K562 (cell line): Measurements from ENCODE around the gene ABCB7.

Source experiments
- CHD4 ChIP-seq: fragments of 200-600 bp; sonication (generic); IDR thresholded peaks from 3 replicates; pipeline ENCODE4 v1.6.1; 2012; ENCODE audit warnings: low read depth, mild to moderate bottlenecking, mixed read lengths, low read length, inconsistent platforms; ENCODE audit not compliant: insufficient read depth, insufficient replicate concordance, poor library complexity, severe bottlenecking
- CTCF ChIP-seq, 3 experiments: IDR thresholded peaks in 2 of 3; conservative IDR thresholded peaks in 1 of 3; 2 replicates each; pipeline ENCODE4 v1.5.1; 2011 to 2012; ENCODE audit warnings: low read length in 3 of 3, mild to moderate bottlenecking in 3 of 3, control low read depth in 2 of 3, improper control_type of control experiment in 1 of 3, inconsistent platforms in 1 of 3, low read depth in 1 of 3, mixed read lengths in 1 of 3, moderate library complexity in 1 of 3; ENCODE audit not compliant: insufficient read depth in 2 of 3
- DDX20 ChIP-seq: fragments of 450-650 bp; IDR thresholded peaks from 2 replicates; pipeline ENCODE4 v1.6.1; 2016; ENCODE audit warnings: missing genetic modification characterization, low read depth, mild to moderate bottlenecking, missing compliant biosample characterization, moderate library complexity
- E2F1 ChIP-seq: sonication (generic); formaldehyde crosslinking; IDR thresholded peaks from 2 replicates; pipeline ENCODE4 v1.8.1; 2023; ENCODE audit warnings: mild to moderate bottlenecking, missing genetic modification reagents, moderate library complexity
- ELF4 ChIP-seq: fragments of 450-650 bp; formaldehyde crosslinking; IDR thresholded peaks from 2 replicates; pipeline ENCODE4 v1.4.0; 2022; ENCODE audit warnings: missing genetic modification characterization
- HMG20A ChIP-seq: fragments of 450-650 bp; formaldehyde crosslinking; conservative IDR thresholded peaks from 2 replicates; pipeline ENCODE4 v1.4.0; 2020; ENCODE audit warnings: mild to moderate bottlenecking, mixed read lengths
- LEF1 ChIP-seq: fragments of 450-650 bp; IDR thresholded peaks from 2 replicates; pipeline ENCODE4 v1.6.1; 2016; ENCODE audit warnings: mild to moderate bottlenecking
- MEF2D ChIP-seq: conservative IDR thresholded peaks from 2 replicates; pipeline ENCODE4 v1.6.1; 2016; ENCODE audit warnings: low read depth, missing genetic modification characterization, missing compliant biosample characterization
- NBN ChIP-seq: fragments of 450-650 bp; IDR thresholded peaks from 2 replicates; pipeline ENCODE4 v1.6.1; 2016; ENCODE audit warnings: low read depth, mild to moderate bottlenecking
- POLR2A ChIP-seq: fragments of 450-650 bp; conservative IDR thresholded peaks from 2 replicates; pipeline ENCODE4 v1.6.1; 2016
- POLR2AphosphoS2 ChIP-seq: IDR thresholded peaks from 2 replicates; pipeline ENCODE4 v1.6.1; 2012; ENCODE audit warnings: low read length, improper control_type of control experiment
- ZBTB8A ChIP-seq: fragments of 450-650 bp; IDR thresholded peaks from 2 replicates; pipeline ENCODE4 v1.6.1; 2018; ENCODE audit warnings: mild to moderate bottlenecking, moderate library complexity; ENCODE audit not compliant: partially characterized antibody
- ZNF274 ChIP-seq: IDR thresholded peaks from 2 replicates; pipeline ENCODE4 v1.6.1; 2011; ENCODE audit warnings: low read depth, mild to moderate bottlenecking, low read length, moderate library complexity, borderline replicate concordance
- ZNF717 ChIP-seq: fragments of 250-450 bp; sonication (Bioruptor Pico); IDR thresholded peaks from 2 replicates; pipeline ENCODE4 v1.5.0; 2021

GRCh38 chrX:75076429-75076828, 79.7 kb downstream of the ABCB7 start:
- TF ChIP-seq ZNF717 (CRISPR knock-in tag) = no peak
- no peak for TF ChIP-seq HMG20A (CRISPR knock-in tag)
- TF ChIP-seq ZBTB8A = no peak
- no peak for TF ChIP-seq ELF4 (CRISPR knock-in tag)
- TF ChIP-seq CTCF (IDR thresholded peaks at IDR 0.05 in 2 of 3, conservative IDR thresholded peaks at IDR 0.05 in 1 of 3; ENCODE audit: insufficient read depth in 2 of 3, low read depth in 1 of 3, low read length in 3 of 3) = no peak
- no peak for TF ChIP-seq LEF1
- TF ChIP-seq CHD4 = no peak
- TF ChIP-seq DDX20 (tag) = no peak
- no peak for TF ChIP-seq ZNF274
- TF ChIP-seq E2F1 (CRISPR knock-in tag) = no peak
- TF ChIP-seq NBN = no peak
- TF ChIP-seq MEF2D (tag) = no peak
- no peak for TF ChIP-seq POLR2A
- no peak for TF ChIP-seq POLR2AphosphoS2
